K562 (cell line): Measurements from ENCODE around the gene PDGFA. TPM values are rescaled to one million over a fixed set of nuclear protein-coding genes. Genes with fewer than 3 reads are reported as not detected.

Experiments
- ATAC-seq: fragments of 200-7000 bp; cut with Tn5 transposase; 3 replicates; pipeline ENCODE4 v1.9.1; 2020; ENCODE audit warnings: moderate library complexity
- BruUV-seq: library from RNA; stranded (reverse); fragments of 400-500 nt; replicated peaks from 2 replicates; lab custom pipeline; 2021; lab: Mats Ljungman, UMichigan
- CTCF ChIA-PET: fragments of 300-600 bp; formaldehyde crosslinking; extraction: SDS; loops from one replicate; lab custom pipeline; 2021; ENCODE audit warnings: low intra/inter-chr PET ratio; lab: Yijun Ruan, JAX
- POLR2A ChIA-PET: fragments of 300-600, 350-650 bp; sonication (Branson Sonifier 250); formaldehyde crosslinking; extraction: SDS; loops from one replicate; lab custom pipeline; 2021; ENCODE audit warnings: antibody characterized with exemption, inconsistent platforms; lab: Yijun Ruan, JAX
- DNase-seq, 4 experiments: peaks; one replicate each; pipeline versions ENCODE4 v3.0.0 to v3.0.0-alpha.2; 2011 to 2018; ENCODE audit warnings: low spot score in 3 of 4, mixed read lengths in 3 of 4; ENCODE audit errors: extremely low read depth in 1 of 4
- FAIRE-seq: peaks from 2 replicates; lab custom pipeline; 2011; peaks lifted over from hg19 to GRCh38; lab: Jason Lieb, UNC
- H2AFZ ChIP-seq: 2 replicates; pipeline ENCODE4 v1.6.0; 2011; ENCODE audit warnings: low read depth, low read length, control low read depth, inconsistent platforms
- H3K27ac ChIP-seq: fragments of 200-600 bp; 3 replicates; pipeline ENCODE4 v1.8.0; 2011; ENCODE audit warnings: low read depth, mild to moderate bottlenecking, control low read depth, inconsistent platforms, low read length, moderate library complexity, mixed read lengths; ENCODE audit errors: extremely low read depth
- H3K27me3 ChIP-seq, 2 experiments: fragments of 300-600 bp in 1 of 2; 2 replicates in 1 of 2; 3 replicates in 1 of 2; pipeline versions ENCODE4 v1.6.0 to v1.8.0; 2011; ENCODE audit warnings: inconsistent platforms in 2 of 2, low read length in 2 of 2, mild to moderate bottlenecking in 1 of 2, mixed read lengths in 1 of 2, moderate library complexity in 1 of 2; ENCODE audit not compliant: control insufficient read depth in 2 of 2, insufficient read depth in 2 of 2
- H3K36me3 ChIP-seq: fragments of 300-600 bp; 3 replicates; pipeline ENCODE4 v1.8.0; 2011; ENCODE audit warnings: mild to moderate bottlenecking, low read length, inconsistent platforms; ENCODE audit not compliant: control insufficient read depth, insufficient read depth
- H3K4me1 ChIP-seq, 2 experiments: fragments of 200-600 bp in 1 of 2; replicated peaks in 1 of 2; 2 replicates in 1 of 2; 3 replicates in 1 of 2; pipeline versions ENCODE4 v1.5.1 to v1.8.0; 2011; ENCODE audit warnings: inconsistent platforms in 2 of 2, low read length in 2 of 2, mild to moderate bottlenecking in 1 of 2, mixed read lengths in 1 of 2, moderate library complexity in 1 of 2; ENCODE audit not compliant: control insufficient read depth in 2 of 2, insufficient read depth in 2 of 2
- H3K4me2 ChIP-seq: 2 replicates; pipeline ENCODE4 v1.6.1; 2011; ENCODE audit warnings: low read length, control low read depth, inconsistent platforms, mixed read lengths; ENCODE audit not compliant: insufficient read depth
- H3K4me3 ChIP-seq: fragments of 200-600 bp; sonication (generic), shearing (Covaris generic); 2 replicates; pipeline ENCODE4 v1.5.1; 2016; ENCODE audit warnings: control low read depth, inconsistent platforms
- H3K79me2 ChIP-seq: fragments of 200-600 bp; 3 replicates; pipeline ENCODE4 v1.8.0; 2011; ENCODE audit warnings: low read length, inconsistent platforms; ENCODE audit not compliant: control insufficient read depth, insufficient read depth
- H3K9ac ChIP-seq, 2 experiments: 2 replicates each; pipeline versions ENCODE4 v1.6.0 to v1.6.1; 2011; ENCODE audit warnings: low read depth in 2 of 2, low read length in 2 of 2, control low read depth in 1 of 2, inconsistent platforms in 1 of 2, mild to moderate bottlenecking in 1 of 2, mixed read lengths in 1 of 2; ENCODE audit not compliant: insufficient read depth in 1 of 2
- H3K9me1 ChIP-seq: one replicate; pipeline ENCODE4 v1.6.0; 2011; ENCODE audit warnings: inconsistent platforms, mild to moderate bottlenecking, low read length, moderate library complexity; ENCODE audit not compliant: control insufficient read depth, insufficient read depth
- H3K9me3 ChIP-seq: replicated peaks from 2 replicates; pipeline ENCODE4 v1.5.1; 2011; ENCODE audit warnings: low read depth, low read length, inconsistent platforms; ENCODE audit not compliant: control insufficient read depth, insufficient read depth
- H4K20me1 ChIP-seq: replicated peaks from 2 replicates; pipeline ENCODE4 v1.6.1; 2011; ENCODE audit warnings: low read length, inconsistent platforms, mixed read lengths; ENCODE audit not compliant: control insufficient read depth, insufficient read depth
- CBFB ChIP-seq: sonication (generic); formaldehyde crosslinking; IDR thresholded peaks from 2 replicates; pipeline ENCODE4 v1.4.0; 2020; ENCODE audit warnings: mild to moderate bottlenecking, missing genetic modification reagents
- KDM1A ChIP-seq, 2 experiments: fragments of 450-650 bp; IDR thresholded peaks; 2 replicates each; pipeline ENCODE4 v1.6.1; 2016; ENCODE audit warnings: mild to moderate bottlenecking in 2 of 2
- NR2C1 ChIP-seq, 2 experiments: fragments of 450-650 bp; IDR thresholded peaks; 2 replicates each; pipeline ENCODE4 v1.6.1; 2017; ENCODE audit warnings: mild to moderate bottlenecking in 2 of 2, antibody characterized with exemption in 1 of 2, inconsistent platforms in 1 of 2, missing compliant biosample characterization in 1 of 2, missing genetic modification characterization in 1 of 2
- SRSF9 ChIP-seq: fragments of 200-400 bp; formaldehyde crosslinking; IDR thresholded peaks from 2 replicates; pipeline ENCODE4 v1.6.1; 2017; ENCODE audit warnings: low read depth, low read length, borderline replicate concordance
- ZNF41 ChIP-seq: fragments of 250-450 bp; sonication (Bioruptor Pico); conservative IDR thresholded peaks from 2 replicates; pipeline ENCODE4 v1.4.0; 2020; ENCODE audit warnings: mild to moderate bottlenecking
- WGBS: fragments of 100-300 bp; shearing (Covaris generic); methylation state at CpG from one replicate; pipeline ENCODE4 v1.1.6; 2016; ENCODE audit warnings: low coverage, mixed read lengths; ENCODE audit not compliant: insufficient coverage; ENCODE audit errors: missing lambda C conversion rate; 5-methylcytosine and 5-hydroxymethylcytosine counted together
- in situ Hi-C: fragments of 300-500 bp; cut with MboI; formaldehyde crosslinking; loops from 4 replicates; pipeline ENCODE4 v1.15.0; 2018; ENCODE audit warnings: inconsistent platforms, mixed read lengths
- intact Hi-C: fragments of 100-400 bp; cut with micrococcal nuclease; formaldehyde crosslinking; loops from 2 replicates; pipeline ENCODE4 v1.14.2; 2022
- polyA plus RNA-seq, 8 experiments: library from polyadenylated mRNA; depleted of rRNA in 4 of 8; stranded (reverse) in 5 of 8; unstranded in 3 of 8; fragments of >200 nt; fragmentation: Nextera tagmentation in 2 of 8; fragmentation: Illumina TruSeq in 1 of 8; extraction: Ambion mirVana in 2 of 8; extraction: Trizol in 1 of 8; gene quantifications; 2 replicates each; pipeline versions ENCODE4 v1.2.1 to v1.2.3, GENCODE V29; 2011 to 2014; ENCODE audit warnings: inconsistent platforms in 1 of 8, missing spikeins in 1 of 8
- total RNA-seq, 7 experiments: library from RNA; depleted of rRNA in 6 of 7; stranded (reverse); fragments of >200 nt in 6 of 7; fragmentation: Illumina TruSeq in 2 of 7; extraction: Trizol in 2 of 7; gene quantifications; 2 replicates each; pipeline versions ENCODE4 v1.2.1 to v1.2.3, GENCODE V29; 2011 to 2021; ENCODE audit warnings: low replicate concordance in 1 of 7
- TF ChIP-seq, protein P1 (sequence below): sonication (generic); formaldehyde crosslinking; IDR thresholded peaks from 2 replicates; pipeline ENCODE4 v1.9.0; 2022; ENCODE audit warnings: mild to moderate bottlenecking, missing genetic modification reagents
- TF ChIP-seq, protein P2 (sequence below): fragments of 450-650 bp; formaldehyde crosslinking; IDR thresholded peaks from 2 replicates; pipeline ENCODE4 v1.4.0; 2020; ENCODE audit warnings: mild to moderate bottlenecking, mixed read lengths
- TF ChIP-seq, protein P3 (sequence below): fragments of 450-650 bp; IDR thresholded peaks from 2 replicates; pipeline ENCODE4 v1.6.1; 2018; ENCODE audit warnings: mild to moderate bottlenecking, low read depth; ENCODE audit not compliant: partially characterized antibody

Gene PDGFA
- total and polyA plus RNA-seq, 9 of the 15 experiments (the other 6 are each of a cell fraction or from before 2014, with no cell fraction given): 2.5 to 10.2 (median 4.6) TPM

GRCh38 chr7:560966-561630 is 41.5 kb upstream of the PDGFA start:
- Histone ChIP-seq H3K9me1 (no peaks in the 10 kb centered on the region), H3K79me2 (no peaks in the 10 kb centered on the region), H3K27me3 (no peaks in the 10 kb centered on the region), H3K4me2 (no peak overlapping the region), H4K20me1 (no peaks in the 10 kb centered on the region), H3K4me1 (peaks cover 0 to 15% of the 10 kb centered on the region in 2 experiments; a peak in 2 of 5 replicates), H3K36me3 (no peaks in the 10 kb centered on the region; the same call in 2 of the 3 replicates), H3K27ac (no peak overlapping the region), H2AFZ (no peak overlapping the region), H3K4me3 (no peak overlapping the region), H3K9ac (no peak overlapping the region; a peak in 1 of 4 replicates), H3K9me3 (no peaks in the 10 kb centered on the region; the same call in 1 of the 2 replicates)
- no peak for ATAC-seq
- POLR2A ChIA-PET: no interaction called here
- 85% methylated on average over 21 of the region's 21 CpGs for WGBS
- intact Hi-C loops: no loop called here
- CTCF ChIA-PET: no interaction called here
- no TSS peak for BruUV-seq
- no peak for DNase-seq
- in situ Hi-C loops: no loop called here
- FAIRE-seq: no peak
- TF ChIP-seq SRSF9 (no peak), ZNF41 (no peak), KDM1A (IDR thresholded peaks at IDR 0.05) (peak in 1 of 2 experiments; percentile 42; a peak in 1 of 4 replicates)
- TF ChIP-seq, protein P1, sequence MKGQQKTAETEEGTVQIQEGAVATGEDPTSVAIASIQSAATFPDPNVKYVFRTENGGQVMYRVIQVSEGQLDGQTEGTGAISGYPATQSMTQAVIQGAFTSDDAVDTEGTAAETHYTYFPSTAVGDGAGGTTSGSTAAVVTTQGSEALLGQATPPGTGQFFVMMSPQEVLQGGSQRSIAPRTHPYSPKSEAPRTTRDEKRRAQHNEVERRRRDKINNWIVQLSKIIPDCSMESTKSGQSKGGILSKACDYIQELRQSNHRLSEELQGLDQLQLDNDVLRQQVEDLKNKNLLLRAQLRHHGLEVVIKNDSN (CRISPR knock-in tag): no peak

DNA sequence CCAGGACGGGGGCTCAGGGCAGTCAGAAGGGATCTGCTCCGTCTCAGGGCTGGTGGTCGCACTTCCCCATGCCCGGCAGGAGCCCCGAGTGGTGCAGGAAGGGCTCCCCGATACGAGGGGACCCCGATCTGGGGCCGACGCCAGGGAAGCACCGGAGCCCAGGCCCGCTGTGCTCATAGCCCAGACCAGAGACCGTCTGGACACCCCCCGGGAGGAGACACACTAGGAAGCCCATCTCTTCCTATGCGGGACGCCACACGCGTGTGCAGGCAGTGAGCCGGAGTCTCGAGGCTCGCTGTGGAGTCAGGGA is 39.7 kb upstream of the PDGFA start:
- CTCF ChIA-PET: no interaction called here
- Histone ChIP-seq H4K20me1 (no peaks in the 10 kb centered on the region), H3K9ac (no peak overlapping the region), H3K9me1 (no peaks in the 10 kb centered on the region), H3K79me2 (no peaks in the 10 kb centered on the region), H3K4me3 (no peak overlapping the region), H3K27me3 (no peaks in the 10 kb centered on the region), H3K27ac (no peak overlapping the region), H3K9me3 (no peaks in the 10 kb centered on the region; the same call in 1 of the 2 replicates), H3K4me2 (no peak overlapping the region), H2AFZ (no peak overlapping the region), H3K36me3 (no peaks in the 10 kb centered on the region; the same call in 2 of the 3 replicates), H3K4me1 (peaks cover 0 to 15% of the 10 kb centered on the region in 2 experiments; a peak in 2 of 5 replicates)
- ATAC-seq (no peak), DNase-seq (no peak), FAIRE-seq (no peak)
- in situ Hi-C loops (no loop called here), intact Hi-C loops (no loop called here)
- no TSS peak for BruUV-seq
- TF ChIP-seq, protein P2, sequence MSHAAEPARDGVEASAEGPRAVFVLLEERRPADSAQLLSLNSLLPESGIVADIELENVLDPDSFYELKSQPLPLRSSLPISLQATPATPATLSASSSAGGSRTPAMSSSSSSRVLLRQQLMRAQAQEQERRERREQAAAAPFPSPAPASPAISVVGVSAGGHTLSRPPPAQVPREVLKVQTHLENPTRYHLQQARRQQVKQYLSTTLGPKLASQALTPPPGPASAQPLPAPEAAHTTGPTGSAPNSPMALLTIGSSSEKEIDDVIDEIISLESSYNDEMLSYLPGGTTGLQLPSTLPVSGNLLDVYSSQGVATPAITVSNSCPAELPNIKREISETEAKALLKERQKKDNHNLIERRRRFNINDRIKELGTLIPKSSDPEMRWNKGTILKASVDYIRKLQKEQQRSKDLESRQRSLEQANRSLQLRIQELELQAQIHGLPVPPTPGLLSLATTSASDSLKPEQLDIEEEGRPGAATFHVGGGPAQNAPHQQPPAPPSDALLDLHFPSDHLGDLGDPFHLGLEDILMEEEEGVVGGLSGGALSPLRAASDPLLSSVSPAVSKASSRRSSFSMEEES (CRISPR knock-in tag): no peak
- TF ChIP-seq NR2C1 (IDR thresholded peaks at IDR 0.05): no peak
- TF ChIP-seq NR2C1 (tag; IDR thresholded peaks at IDR 0.05): no peak
- TF ChIP-seq, protein P3, sequence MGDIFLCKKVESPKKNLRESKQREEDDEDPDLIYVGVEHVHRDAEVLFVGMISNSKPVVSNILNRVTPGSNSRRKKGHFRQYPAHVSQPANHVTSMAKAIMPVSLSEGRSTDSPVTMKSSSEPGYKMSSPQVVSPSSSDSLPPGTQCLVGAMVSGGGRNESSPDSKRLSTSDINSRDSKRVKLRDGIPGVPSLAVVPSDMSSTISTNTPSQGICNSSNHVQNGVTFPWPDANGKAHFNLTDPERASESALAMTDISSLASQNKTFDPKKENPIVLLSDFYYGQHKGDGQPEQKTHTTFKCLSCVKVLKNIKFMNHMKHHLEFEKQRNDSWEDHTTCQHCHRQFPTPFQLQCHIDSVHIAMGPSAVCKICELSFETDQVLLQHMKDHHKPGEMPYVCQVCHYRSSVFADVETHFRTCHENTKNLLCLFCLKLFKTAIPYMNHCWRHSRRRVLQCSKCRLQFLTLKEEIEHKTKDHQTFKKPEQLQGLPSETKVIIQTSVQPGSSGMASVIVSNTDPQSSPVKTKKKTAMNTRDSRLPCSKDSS: no peak
- TF ChIP-seq CBFB: no peak
- WGBS: 89% methylated on average over 19 of the region's 21 CpGs
- POLR2A ChIA-PET: no interaction called here
